Superior temporal gyrus (tissue), 1 donor: ENCODE measurements around the gene GGTLC1.
"Not testable (repeated sequence)": the region's sequence is repeated elsewhere in the genome, so short reads cannot be mapped to it uniquely, and the experiment has no call there.

Source experiments
- DNase-seq: peaks from one replicate; pipeline ENCODE4 v3.0.0-alpha.2; 2016; ENCODE audit errors: extremely low spot score

The GGTLC1 gene

DNA sequence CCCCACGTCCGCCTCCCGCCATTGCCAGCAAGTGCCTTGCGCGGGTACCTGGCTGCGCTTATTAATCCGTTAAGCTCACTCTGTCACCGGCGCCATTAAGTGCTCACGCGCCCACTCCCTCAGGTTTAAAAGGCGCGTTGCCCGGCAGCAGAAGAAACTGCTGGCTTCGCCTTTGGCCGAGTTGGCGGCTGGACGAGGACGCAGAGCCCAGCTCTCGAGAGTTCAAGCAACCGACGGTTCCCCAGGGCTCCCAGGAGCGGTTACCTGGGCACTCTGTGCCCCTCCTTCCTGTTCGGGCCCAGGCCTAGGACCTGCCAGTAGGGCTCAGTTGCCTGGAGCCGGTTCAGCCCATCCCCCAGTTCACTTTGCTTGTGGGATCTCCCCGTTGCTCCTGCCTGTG is at the start of gene GGTLC1:
Gene GGTLC1 (minus strand): TSS at position 219 of the 400 bp plus-strand sequence. CDS start 2,168 bp downstream, outside the sequence.
- DNase-seq, result no peak

DNA sequence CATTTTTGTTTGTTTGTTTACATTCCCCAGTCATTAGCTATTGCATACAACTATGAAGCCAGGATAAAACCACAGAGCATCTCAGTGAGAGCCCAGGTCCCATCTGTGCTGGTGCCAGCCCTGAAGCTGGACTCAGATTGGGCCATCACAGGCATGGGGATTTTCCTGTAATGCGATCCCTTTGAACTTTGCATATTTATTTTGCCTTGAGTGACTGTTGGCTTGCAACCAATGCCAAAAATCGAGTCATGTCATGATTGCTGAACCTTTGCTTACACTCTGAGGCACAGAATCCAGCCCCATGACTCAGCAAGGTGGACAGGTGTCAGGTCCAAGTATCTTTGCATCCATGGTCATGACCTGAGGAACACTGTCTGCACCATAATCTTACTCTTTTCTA is 46.2 kb upstream of the GGTLC1 start:
- DNase-seq, result no peak

DNA sequence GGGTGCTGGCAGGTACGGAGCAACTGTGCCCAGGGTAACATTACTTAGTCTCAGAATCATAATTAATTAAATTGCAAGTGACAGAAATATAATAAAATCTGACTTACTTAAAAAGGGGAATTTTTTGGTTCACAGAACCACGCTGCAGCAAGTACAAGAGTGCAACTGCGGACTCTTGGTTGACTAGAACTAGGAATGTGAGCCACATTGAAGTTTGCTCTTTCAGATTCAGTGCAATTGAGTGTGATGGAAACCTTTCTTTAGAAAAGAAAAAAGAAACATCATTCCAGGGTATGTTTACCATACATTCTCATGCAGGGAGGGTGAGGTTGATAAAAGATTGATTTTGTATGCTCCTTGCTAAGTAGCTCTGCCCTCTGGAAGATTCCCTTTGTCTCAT is 45.0 kb upstream of the GGTLC1 start:
- no peak for DNase-seq

DNA sequence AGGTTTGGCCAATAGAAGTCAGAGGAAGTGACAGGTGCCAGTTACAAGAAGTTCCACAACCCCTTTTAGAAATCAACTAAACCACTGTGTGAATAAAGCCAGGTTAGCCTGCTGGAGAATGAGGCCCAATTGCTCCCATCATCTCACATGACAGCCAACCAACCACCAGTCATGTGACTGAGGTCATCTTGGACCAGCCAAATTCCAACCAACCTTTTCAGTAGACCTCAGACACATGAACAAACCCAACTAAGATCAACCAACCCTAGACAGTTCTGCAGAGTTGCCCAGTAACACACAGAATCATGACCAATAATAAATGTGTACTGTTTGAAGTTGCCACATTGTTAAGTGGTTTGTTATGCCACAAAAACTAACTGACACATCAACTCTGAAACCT is 44.6 kb upstream of the GGTLC1 start:
- no peak for DNase-seq

DNA sequence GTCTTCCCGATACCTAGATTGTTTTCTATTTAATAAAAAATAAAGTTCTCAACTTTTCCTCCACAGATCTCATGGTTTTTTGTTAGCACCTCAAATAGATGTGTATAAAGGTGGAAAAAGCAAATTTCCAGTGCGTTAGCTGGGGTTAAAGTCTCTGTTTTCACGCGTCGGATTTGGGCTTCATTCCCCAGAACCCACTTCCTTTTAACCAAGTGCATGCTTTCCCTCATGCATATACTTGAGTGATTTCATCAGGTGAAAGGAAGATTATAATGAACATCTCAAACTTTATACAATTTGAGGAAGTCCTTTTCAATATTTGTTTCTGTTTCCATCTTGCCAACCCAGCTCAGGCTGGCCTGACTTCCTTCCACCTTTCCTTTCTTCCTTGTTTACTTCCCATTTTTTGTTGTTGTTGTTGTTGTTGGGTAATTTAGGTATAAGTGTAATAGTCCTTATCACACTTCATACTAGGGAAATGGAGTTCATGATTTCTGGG is 43.9 kb upstream of the GGTLC1 start:
- no peak for DNase-seq

DNA sequence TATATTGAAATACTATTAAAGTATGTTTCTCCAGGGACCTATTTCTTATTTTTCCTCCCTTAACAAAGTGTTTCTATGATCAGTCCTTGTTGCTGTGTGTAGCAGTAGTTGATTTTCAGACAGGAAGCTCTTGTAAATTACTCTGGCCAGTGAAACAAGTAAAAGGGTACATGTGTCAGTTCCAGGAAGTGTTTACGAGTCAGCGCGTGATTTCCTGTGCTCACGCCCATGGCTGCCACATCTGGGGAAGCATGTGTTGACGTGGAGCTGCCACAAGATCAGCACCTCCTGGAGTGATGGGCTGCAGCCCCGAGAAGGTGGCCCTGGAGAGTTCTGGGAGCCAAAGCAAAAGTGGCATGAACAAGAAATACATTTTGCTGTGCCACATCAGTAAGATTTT is 38.6 kb upstream of the GGTLC1 start:
- DNase-seq, result no peak

DNA sequence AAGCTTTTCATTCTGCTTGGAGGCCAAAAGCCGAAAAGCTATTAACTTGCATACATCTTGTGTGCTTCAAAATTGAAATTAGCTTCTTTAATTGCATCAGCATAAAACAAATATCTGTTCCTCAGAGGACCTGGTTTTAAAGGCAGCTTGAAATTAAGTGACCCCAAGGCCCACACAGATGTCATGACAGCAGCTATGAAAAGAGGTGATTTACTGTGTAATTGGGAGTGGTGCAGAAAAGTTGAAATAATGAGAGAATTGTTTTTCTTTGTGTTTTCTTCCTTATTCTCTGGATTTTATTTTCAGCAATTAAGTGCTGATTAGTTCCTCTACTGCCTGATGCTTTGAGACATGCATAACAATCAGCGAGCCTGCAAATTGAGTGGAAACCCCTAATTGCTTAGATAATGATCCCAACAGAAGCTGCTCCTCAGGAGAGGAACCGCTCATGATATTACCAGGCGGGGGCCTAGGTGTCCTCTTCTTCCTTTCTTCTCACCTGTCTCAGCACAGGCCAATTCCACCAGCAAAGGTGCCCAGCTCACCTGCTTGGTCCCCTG is 34.1 kb upstream of the GGTLC1 start:
- no peak for DNase-seq

DNA sequence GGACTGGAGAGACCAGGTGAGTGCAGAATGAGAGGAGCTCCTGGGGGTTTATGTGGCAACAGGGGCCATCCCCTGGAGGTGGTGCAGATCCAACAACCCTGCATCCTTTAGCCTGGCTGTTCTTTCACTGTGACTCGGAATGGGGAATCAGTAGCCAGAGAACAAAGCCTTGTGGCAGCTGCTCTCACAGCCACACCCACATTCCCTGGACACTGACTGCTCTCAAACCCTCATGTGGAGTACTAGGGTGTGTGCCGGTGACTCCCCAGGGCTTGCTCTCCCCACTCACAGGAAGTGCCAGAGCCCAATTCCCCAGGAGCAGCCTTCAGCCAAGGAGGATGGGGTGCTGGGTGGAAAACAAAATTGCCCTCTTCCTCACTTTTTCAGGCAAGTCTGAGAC is 30.2 kb upstream of the GGTLC1 start:
- DNase-seq, result no peak

DNA sequence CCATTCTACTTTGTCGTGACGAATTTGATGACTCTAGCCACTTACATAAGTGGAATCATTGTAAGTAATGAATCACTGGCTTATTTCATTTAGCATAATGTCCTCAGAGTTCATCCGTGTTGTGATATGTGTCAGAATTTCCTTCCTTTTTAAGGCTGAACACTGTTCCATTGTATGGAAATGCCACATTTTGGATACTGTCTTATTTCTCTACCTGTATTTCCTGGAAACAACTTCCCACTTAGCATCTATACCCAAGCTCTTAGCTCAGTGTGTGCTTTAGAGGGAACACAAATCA is 28.8 kb upstream of the GGTLC1 start:
- no peak for DNase-seq

DNA sequence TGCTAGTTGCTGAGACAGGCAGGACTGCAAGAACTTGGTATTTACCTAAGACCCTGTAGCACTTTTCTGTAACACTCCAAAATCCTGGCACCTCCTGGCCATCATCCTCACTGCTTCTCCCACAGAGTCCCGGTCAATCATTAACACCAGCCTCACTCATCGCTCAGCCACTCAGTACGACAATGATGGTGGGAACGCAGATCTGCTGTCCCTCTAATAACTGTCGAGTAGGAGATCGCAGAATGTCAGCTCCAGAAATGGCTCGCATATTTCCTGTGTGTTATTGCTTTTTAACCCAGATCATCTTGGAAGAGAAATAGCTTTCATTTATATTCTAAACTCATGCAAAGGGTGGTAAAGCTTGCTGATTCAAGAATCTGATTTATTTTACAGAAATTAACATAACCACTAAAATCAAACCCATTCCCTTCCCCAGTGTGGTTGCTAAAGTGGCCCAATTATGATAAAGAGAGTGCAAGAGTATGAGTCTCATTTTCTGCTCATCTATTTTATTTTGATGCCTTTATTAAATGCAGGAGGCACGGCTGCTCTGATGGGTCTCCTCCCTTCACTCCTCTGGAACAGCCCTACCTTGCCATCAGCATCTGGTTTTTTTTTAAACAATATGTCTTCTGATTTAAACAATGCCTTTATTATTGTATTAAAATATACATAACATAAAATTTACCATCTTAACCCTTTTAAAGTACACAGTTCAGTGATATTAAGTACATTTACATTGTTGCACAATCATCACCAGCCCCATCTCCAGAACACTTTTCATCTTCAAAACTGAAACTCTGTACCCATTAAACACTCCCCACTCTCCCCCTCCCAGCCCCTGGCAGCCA is 28.3 kb upstream of the GGTLC1 start:
- DNase-seq, result no peak

DNA sequence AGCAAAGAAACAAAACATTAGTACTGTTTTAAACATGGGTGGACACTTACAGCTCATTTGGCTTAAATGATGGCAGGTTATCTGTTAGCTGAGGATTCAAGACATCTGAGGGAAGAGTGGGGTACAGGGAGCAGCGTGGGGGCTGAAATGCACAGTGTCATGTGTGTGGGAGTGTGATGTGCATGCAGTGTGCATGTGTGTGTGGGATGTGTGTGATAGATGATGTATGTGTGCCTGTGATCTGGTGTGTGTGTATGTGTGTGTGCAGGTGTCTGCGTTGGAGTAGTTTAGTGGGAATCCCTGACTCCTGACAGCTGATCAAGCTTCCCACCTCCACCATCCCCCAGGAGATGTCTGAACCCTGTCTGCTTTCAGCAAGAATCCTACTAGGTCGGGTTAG is 25.4 kb upstream of the GGTLC1 start:
- no peak for DNase-seq

DNA sequence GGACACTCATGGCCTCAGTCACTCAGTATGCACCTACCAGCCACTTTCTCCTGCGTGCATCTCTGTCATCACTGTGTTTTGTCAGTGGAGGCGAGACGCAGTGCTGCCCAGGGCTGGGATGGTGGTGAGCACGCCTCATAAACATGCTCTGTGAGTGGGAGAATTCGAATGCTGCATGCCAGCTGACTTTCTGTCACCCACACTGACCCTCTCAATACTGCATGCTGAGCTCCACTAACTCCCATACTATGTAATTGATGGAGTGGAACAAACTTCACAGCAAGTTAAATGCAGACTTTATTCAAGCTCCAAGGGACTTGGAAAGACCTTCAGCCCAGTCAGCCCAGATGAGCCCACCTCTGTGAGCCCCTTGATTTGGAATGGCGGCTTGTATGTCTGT is 22.7 kb upstream of the GGTLC1 start:
- DNase-seq, result no peak

DNA sequence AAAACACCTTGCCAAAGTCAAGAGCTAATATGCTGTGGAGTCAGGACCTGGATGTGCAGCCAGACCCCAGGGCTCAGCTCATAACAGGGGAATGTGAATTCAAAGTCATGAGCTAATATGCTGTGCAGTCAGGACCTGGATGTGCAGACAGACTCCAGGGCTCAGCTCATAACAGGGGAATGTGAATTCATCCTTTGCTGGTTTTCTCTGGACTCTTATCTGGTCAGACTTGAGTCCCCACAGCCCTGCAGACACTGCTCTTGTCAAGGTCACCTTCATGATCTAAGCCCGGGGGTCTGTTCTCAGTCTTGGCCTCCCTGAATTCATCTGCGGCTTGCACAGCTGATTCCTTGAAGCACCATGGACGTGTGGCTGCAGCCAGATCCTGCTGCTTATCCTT is 19.2 kb upstream of the GGTLC1 start:
- no peak for DNase-seq

DNA sequence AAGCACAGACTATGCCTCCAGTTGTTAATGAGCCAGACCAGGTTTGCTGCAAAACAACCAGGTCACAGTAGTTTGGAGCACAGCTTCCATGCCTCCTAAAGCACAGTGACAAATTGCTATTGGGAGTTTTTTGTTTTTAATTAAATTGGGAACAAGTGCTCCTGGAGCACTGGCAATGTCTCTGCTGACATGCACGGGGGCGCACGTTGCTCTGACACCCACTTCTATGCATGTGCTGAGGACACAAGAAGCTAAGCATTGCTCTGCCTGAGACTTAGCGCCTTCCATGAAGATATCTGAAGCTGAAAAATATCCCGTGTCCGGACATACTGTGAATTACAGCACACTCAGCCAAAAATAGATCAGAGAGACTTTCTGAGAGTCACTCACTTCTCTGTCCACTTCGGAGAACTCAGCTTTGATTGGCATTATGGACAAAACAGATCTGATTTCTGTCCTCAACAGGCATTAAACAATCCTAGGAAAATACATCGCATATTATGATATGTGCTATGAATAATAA is 18.6 kb upstream of the GGTLC1 start:
- no peak for DNase-seq

DNA sequence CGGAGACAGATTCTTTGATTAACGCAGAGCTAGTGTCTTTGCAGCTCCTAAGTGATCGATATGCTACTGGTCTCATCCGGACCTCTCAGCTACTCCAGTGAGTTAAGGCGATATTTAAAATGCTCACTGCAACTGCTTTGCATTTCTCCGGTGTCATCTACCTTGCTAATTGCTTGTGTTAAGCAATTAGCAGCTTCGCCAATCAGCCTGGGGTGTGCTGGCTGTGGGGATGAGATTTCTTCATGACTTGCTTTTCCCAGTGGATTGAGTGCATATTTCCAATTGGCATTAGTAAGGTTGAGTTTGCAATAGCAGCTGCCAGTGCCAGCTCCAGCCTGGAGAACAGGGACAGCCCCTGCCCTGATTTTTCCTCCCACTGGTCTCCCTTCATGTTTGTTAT is 18.0 kb upstream of the GGTLC1 start:
- no peak for DNase-seq

DNA sequence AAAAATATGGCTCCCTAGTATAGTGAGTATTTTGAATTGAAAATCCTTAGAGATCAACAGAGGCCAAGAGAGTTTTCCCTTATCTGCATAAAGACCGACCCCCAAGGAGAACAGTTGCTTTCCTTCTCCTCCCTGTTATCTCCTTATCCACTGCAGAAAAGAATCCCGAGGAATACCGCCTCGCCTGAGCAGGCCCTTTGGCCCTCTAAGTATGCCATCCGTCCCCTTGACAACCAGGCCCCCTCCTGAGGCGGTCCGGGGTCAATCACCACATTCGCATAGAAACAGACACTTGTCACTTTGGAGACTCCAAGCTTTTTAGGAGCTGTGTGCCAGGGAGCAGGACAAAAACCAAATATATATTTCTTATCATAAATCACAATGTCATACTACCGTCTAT is 15.9 kb upstream of the GGTLC1 start:
- DNase-seq, result no peak

DNA sequence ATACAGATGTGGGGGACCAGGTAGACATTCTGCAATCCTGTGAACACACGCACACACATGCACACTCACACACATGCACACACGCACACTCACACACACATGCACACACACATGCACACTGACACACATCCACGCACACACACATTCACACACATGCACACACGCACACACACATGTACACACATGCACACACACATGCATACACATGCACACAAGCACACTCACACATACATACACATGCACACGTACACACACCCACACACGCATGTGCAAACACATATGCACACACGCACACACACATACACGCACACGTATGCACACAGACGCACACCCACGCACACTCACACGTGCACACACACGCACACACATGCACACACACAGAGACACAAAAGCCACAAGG is 14.3 kb upstream of the GGTLC1 start:
- no peak for DNase-seq

DNA sequence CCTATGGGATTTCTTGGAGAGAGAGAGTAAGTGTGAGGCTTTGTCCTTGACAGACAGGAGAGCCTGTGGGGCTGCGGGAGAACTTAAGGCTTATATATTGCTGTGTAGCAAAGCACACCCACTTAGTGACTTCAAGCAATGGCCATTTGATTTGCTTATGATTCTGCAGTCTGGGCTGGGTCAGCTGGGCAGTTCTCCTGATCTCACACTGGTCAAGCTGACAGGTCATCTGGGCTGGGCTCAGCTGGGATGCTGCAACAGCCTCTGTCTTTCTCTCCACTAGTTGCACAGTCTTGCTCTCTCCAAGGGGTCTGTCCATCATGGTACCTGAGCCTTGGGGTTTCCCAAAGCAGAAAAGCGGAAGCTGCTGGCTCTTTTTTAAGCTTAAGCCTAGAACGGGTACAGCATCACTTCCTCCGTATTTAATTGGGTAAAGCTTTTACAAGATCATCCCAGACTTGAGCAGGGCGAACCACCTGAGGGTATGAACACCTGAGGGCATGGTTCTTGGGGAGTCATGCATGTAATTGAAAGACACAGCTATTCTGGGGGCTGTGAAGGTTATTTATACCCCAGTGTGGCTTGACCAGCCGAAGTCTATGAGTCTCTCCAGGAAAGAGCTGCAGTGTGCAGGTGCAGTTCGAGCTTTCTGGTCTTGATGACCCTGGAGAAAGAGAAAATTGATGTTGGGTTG is 13.3 kb upstream of the GGTLC1 start:
- DNase-seq, result no peak

DNA sequence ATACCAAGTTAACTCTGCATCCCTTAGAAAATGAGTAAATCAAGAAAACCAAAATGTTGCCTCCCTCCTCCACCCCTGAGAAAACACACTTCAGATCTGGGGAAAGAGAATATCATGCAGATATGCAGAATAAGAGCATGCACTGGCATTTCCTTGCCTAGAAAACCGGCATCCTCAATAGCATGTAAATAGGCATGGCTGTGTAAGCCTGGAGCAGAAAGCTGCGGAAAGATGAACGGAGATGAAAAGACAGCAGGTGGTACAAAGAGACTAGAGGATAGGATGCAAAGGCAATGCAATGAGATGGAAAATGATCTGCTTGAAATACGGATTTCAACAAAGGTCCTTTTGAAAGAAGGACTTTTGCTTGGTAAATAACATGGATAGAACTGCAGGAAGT is 10.3 kb upstream of the GGTLC1 start:
- no peak for DNase-seq

DNA sequence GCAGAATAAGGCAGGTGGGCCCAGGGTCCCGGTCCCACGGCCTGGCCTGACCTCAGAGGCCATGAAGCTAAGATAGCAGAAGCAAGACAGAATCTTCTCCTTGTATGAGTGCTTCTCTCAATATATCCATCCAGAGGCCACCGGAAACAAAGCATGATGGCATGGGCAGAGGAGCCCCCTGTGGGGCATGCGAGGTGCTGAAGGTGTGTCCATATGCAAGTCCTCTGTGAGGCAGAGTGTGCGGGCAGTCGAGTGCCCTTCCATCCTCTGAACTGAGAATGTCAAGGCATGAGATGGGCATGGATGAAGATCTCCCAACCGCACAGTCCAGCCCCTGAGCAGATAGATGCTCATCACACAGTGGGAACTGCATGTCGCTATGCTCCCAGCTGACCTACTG is 9.8 kb upstream of the GGTLC1 start:
- DNase-seq, result no peak

DNA sequence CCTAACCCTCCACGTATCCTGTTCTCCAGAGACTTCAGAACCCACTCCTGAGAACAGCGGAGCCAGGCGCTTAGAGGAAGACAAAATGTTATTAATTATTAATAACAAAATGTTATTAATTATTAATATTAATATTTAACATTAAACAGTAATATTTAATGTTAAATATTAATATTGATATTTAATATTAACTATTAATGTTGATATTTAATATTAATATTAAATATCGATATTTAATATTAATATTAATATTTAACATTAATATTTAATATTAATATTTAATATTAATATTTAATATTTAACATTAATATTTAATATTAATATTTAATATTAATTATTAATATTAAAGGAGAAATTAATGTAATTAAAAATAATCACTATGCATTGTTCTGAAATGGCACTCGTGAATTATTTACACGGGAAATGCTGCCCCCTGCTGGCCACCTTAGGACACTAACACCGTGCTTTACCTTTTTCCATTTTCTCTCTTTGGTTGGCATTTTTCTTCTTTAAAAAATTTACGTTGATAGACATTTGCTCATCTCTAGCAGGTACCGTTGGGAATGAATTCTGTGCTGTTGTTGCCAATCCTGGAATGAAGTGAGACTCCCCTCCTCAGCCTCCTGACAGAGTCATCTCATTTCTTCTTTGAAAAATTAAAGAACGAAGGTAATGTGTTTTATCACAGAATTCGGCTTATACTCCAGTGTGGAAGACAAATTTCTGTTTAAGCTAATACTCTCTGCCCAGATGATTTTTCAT is 7.5 kb upstream of the GGTLC1 start:
- DNase-seq, result peak; percentile 77

DNA sequence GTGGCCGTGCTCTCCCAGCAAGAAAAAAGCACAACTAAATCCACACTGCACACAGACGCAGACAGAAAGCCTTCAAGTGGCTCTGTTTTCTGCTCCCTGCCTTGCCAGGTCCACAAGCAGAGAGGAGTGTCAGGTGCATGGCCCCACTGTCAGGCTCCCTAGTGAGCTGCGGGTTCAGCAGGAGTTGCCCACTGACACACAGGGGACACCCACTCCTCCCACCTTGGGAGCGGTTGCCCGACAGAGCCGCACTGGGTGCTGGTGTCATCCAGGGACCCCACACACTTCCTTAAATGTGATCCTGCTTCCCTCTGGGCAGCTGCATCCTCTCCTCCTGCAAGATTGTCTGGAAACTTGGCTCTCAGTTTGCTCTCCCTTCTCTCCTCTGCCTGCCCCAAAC is 6.7 kb upstream of the GGTLC1 start:
- not testable (repeated sequence) for DNase-seq
